Aorta (tissue), 5 donors: Measurements from ENCODE around the gene GP1BA. TPM values are rescaled to one million over a fixed set of nuclear protein-coding genes. Genes with fewer than 3 reads are reported as not detected.

Source experiments
- ATAC-seq: fragments of 200-7000 bp; cut with Tn5 transposase; one replicate; pipeline ENCODE4 v1.9.1; 2022; ENCODE audit warnings: moderate library complexity; ENCODE audit not compliant: low FRiP score
- DNase-seq, 2 donors: peaks; one replicate each; pipeline ENCODE4 v3.0.0-alpha.2; 2020
- H3K27ac ChIP-seq, 2 donors: one replicate each; pipeline ENCODE4 v1.5.1; 2013; ENCODE audit warnings: low read length in 2 of 2, mild to moderate bottlenecking in 2 of 2, moderate library complexity in 2 of 2, control low read depth in 1 of 2, inconsistent platforms in 1 of 2, low read depth in 1 of 2
- H3K27me3 ChIP-seq, 2 donors: one replicate each; pipeline ENCODE4 v1.6.1; 2013; ENCODE audit warnings: control low read depth in 1 of 2, low read length in 1 of 2, mild to moderate bottlenecking in 1 of 2, moderate library complexity in 1 of 2; ENCODE audit not compliant: insufficient read depth in 2 of 2, control insufficient read depth in 1 of 2
- H3K36me3 ChIP-seq, 2 donors: one replicate each; pipeline ENCODE4 v1.6.1; 2013; ENCODE audit warnings: control low read depth in 1 of 2, low read length in 1 of 2, mild to moderate bottlenecking in 1 of 2; ENCODE audit not compliant: insufficient read depth in 2 of 2, control insufficient read depth in 1 of 2
- H3K4me1 ChIP-seq, 2 donors: one replicate each; pipeline ENCODE4 v1.6.1; 2013; ENCODE audit warnings: low read length in 2 of 2, control low read depth in 1 of 2, mild to moderate bottlenecking in 1 of 2, moderate library complexity in 1 of 2; ENCODE audit not compliant: insufficient read depth in 2 of 2, control insufficient read depth in 1 of 2
- H3K4me3 ChIP-seq, 2 donors: one replicate each; pipeline ENCODE4 v1.5.1; 2013; ENCODE audit warnings: low read length in 2 of 2, control low read depth in 1 of 2, mild to moderate bottlenecking in 1 of 2
- H3K9me3 ChIP-seq: one replicate; pipeline ENCODE4 v1.6.1; 2013; ENCODE audit warnings: mild to moderate bottlenecking, low read length; ENCODE audit not compliant: control insufficient read depth
- WGBS, 2 donors: extraction: QIAGEN DNeasy Blood & Tissue Kit; methylation state at CpG; one replicate each; pipeline ENCODE4 v1.1.7; 2013; 5-methylcytosine and 5-hydroxymethylcytosine counted together
- intact Hi-C, 2 donors: fragments of 100-400 bp; cut with DNase I; formaldehyde crosslinking; loops; one replicate each; pipeline versions ENCODE4 v1.14.2 to v1.15.0; 2022
- microRNA-seq, 2 donors: library from miRNA; unstranded; fragments of <30 nt; microRNA quantifications; one replicate each; pipeline ENCODE4 v1.2.0, GENCODE V29; 2020
- polyA plus RNA-seq, 2 donors: library from polyadenylated mRNA; stranded (reverse); fragments of 200-250 nt; gene quantifications; one replicate each; pipeline ENCODE4 v1.2.3, GENCODE V29; 2013
- total RNA-seq, 2 donors: library from RNA; stranded (reverse); fragmentation: NEBNext Ultra II Directional; extraction: Animal tissue kit (Norgen Biotek cat#: 25700); gene quantifications; one replicate each; pipeline ENCODE4 v1.2.1, GENCODE V29; 2021
- donor health status: healthy with polysubstance abuse.
- donor health status: Bipolar disorder and iron deficiency.
- donor health status: DM: no; HTN: no; CAD: no.
- donor health status: DM: no; HTN: no; CAD: no.
- donor health status: DM: yes; HTN: yes; CAD: no.

Gene GP1BA
- total and polyA plus RNA-seq, 4 donors, result 0.08 to 0.19 TPM; not detected in 2

DNA sequence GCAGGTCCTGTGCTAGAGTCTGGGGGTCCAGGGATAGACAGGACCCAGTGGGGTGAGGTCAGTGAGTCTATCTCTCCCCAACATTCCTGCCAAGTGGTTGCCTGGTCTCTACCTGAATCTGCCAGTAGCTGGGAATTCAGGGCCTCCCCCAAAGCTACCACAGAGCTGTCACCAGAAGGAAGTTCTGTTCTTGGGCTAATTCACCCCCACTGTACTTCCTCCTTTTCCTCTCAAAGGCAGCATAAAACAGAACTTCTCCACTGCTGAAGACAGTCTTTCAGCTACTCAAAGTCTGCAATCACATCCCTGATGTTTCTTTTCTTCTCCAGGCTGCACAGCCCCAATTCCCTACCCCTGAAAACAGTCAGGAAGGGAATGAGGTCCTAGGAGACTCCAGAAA lies 46.6 kb downstream of the GP1BA start:
- ATAC-seq (no peak), DNase-seq (no peak)
- no peak overlapping the region for H3K27ac ChIP-seq
- H3K4me1 ChIP-seq, result no peaks in the 10 kb centered on the region
- H3K27me3 ChIP-seq, result no peaks in the 10 kb centered on the region
- peaks cover 0 to 9% of the 10 kb centered on the region in 2 donors for H3K36me3 ChIP-seq
- intact Hi-C loops, result no loop called here
- H3K4me3 ChIP-seq, result no peak overlapping the region
- no peaks in the 10 kb centered on the region for H3K9me3 ChIP-seq

DNA sequence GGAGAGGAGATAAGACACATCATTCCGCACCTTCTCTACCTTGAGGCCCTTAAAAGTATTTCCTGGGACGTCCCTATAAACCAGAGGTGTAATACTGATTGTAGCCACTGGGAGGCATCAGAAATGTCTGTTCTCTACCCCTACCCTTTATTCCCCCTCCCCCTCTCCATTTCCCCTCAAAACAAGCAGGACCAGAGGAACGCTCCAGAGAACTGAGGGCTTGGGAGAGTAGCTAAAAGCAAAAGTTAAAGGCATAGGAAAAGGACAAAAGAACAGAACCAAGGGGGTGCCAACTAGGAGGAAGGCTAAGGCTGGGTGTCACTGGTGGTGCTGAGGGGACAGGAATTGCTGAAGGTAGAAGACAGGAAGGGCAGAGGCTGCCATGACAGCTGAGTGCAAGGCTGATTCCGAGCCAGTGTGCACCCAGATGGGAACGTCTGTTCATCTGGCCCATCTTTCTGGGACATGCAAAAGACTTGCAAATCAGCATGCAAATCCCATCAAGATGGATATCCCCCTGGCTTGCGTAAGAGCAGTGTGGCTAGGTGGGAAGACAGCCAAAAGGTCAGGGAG lies 48.7 kb downstream of the GP1BA start:
- peak; percentile 71 for ATAC-seq
- no peaks in the 10 kb centered on the region for H3K4me1 ChIP-seq
- WGBS, 2 donors, result 35 to 38% methylated on average over 6 of the region's 6 CpGs
- no peaks in the 10 kb centered on the region for H3K9me3 ChIP-seq
- H3K27me3 ChIP-seq, result no peaks in the 10 kb centered on the region
- peaks cover 0 to 8% of the 10 kb centered on the region in 2 donors for H3K36me3 ChIP-seq
- H3K4me3 ChIP-seq, result no peak overlapping the region
- no peak for DNase-seq
- no peak overlapping the region for H3K27ac ChIP-seq
- intact Hi-C loops, result loop anchor here (2.0 to 10.0 kb wide), 3 partner anchors 76 to 82 kb away; partner anchors contain the start of gene CHRNE (in 2 of the 2)

DNA sequence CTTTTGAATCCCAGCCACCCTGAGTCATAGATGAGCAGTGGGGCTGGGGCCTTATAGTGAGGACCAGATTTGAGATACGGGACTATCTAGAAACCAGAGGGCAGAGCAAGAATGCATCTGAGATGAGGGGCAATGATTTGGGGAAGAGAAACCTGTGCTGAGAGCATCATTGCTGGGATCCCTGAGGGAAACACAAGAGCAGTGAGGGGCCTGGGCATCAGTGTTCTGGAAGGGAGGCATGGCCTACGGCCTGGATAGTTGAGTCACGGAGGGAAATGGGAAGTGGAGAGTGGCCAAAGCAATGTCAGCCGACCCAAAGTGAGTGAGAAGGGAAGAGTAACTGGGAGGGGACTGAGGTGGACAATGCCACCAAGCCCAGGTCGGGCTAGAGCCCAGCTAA lies 50.2 kb downstream of the GP1BA start:
- peaks cover 0 to 3% of the 10 kb centered on the region in 2 donors for H3K4me1 ChIP-seq

More for the DNA sequence above, 50.2 kb downstream of the GP1BA start:
- no peak for ATAC-seq
- no peaks in the 10 kb centered on the region for H3K9me3 ChIP-seq
- 55 to 65% methylated on average over 5 of the region's 5 CpGs for WGBS, 2 donors
- H3K27ac ChIP-seq, result no peak overlapping the region
- H3K4me3 ChIP-seq, result no peak overlapping the region
- H3K27me3 ChIP-seq, result no peaks in the 10 kb centered on the region
- no peak for DNase-seq
- H3K36me3 ChIP-seq, result peaks cover 0 to 4% of the 10 kb centered on the region in 2 donors
- intact Hi-C loops, result loop anchor here (5.0 to 10.0 kb wide), 2 partner anchors 78 to 80 kb away; partner anchors contain the start of gene CHRNE (in 2 of the 2)

Small RNA genes within 50 kb of the gene (microRNA-seq; reads per million reads assigned to microRNA genes)
- gene MIR6864, result 0 reads per million in 2 donors
- gene MIR6865, result 0.99 to 1.2 reads per million in 2 donors

Other genes with a start within 250 kb of the GP1BA start
- 10 to 100 TPM; 34.6 to 49.4 TPM for gene PELP1, start 228.1 kb upstream of the GP1BA start, total RNA-seq
- 10 to 100 TPM; 11.0 to 39.2 TPM for gene PELP1, start 228.1 kb upstream of the GP1BA start, polyA plus RNA-seq
- 100 to 1,000 TPM in 1 of 2 donors, 10 to 100 TPM in 1; 71.8 to 119 TPM for gene ARRB2, start 221.6 kb upstream of the GP1BA start, total RNA-seq
- gene ARRB2, start 221.6 kb upstream of the GP1BA start, polyA plus RNA-seq, result 10 to 100 TPM; 23.2 to 55.2 TPM
- 10 to 100 TPM in 1 of 2 donors, 1 to 10 TPM in 1; 7.9 to 16.7 TPM for gene MED11, start 200.8 kb upstream of the GP1BA start, total RNA-seq
- 10 to 100 TPM; 26.2 to 41.1 TPM for gene MED11, start 200.8 kb upstream of the GP1BA start, polyA plus RNA-seq
- 1 to 10 TPM; 2.1 to 7.7 TPM for gene ZMYND15, start 192.4 kb upstream of the GP1BA start, total RNA-seq
- gene ZMYND15, start 192.4 kb upstream of the GP1BA start, polyA plus RNA-seq, result 1 to 10 TPM in 1 of 2 donors, under 1 TPM in 1; 0.87 to 1.0 TPM
- 10 to 100 TPM; 35.9 to 64.0 TPM for gene CXCL16, start 192.3 kb upstream of the GP1BA start, total RNA-seq
- gene CXCL16, start 192.3 kb upstream of the GP1BA start, polyA plus RNA-seq, result 10 to 100 TPM; 11.0 to 33.7 TPM
- not detected for gene TM4SF5, start 160.4 kb upstream of the GP1BA start, total RNA-seq
- gene TM4SF5, start 160.4 kb upstream of the GP1BA start, polyA plus RNA-seq, result 10 to 100 TPM in 1 of 2 donors, not detected in 1; 18.4 TPM
- 10 to 100 TPM in 1 of 2 donors, 1 to 10 TPM in 1; 6.6 to 19.3 TPM for gene VMO1, start 145.9 kb upstream of the GP1BA start, total RNA-seq
- gene VMO1, start 145.9 kb upstream of the GP1BA start, polyA plus RNA-seq, result 10 to 100 TPM in 1 of 2 donors, 1 to 10 TPM in 1; 1.5 to 15.5 TPM
- not detected for gene GLTPD2, start 143.3 kb upstream of the GP1BA start, total RNA-seq
- gene GLTPD2, start 143.3 kb upstream of the GP1BA start, polyA plus RNA-seq, result 1 to 10 TPM in 1 of 2 donors, not detected in 1; 3.4 TPM
- gene PSMB6, start 136.1 kb upstream of the GP1BA start, total RNA-seq, result 10 to 100 TPM; 78.3 to 91.8 TPM
- 100 to 1,000 TPM; 171 to 186 TPM for gene PSMB6, start 136.1 kb upstream of the GP1BA start, polyA plus RNA-seq
- 10 to 100 TPM; 25.3 to 65.0 TPM for gene PLD2, start 125.1 kb upstream of the GP1BA start, total RNA-seq
- 10 to 100 TPM in 1 of 2 donors, 1 to 10 TPM in 1; 8.8 to 32.9 TPM for gene PLD2, start 125.1 kb upstream of the GP1BA start, polyA plus RNA-seq
- 10 to 100 TPM; 64.2 to 97.5 TPM for gene MINK1, start 98.9 kb upstream of the GP1BA start, total RNA-seq
- gene MINK1, start 98.9 kb upstream of the GP1BA start, polyA plus RNA-seq, result 10 to 100 TPM; 22.2 to 40.0 TPM
- 1 to 10 TPM; 2.5 to 2.9 TPM for gene C17orf107, start 32.7 kb upstream of the GP1BA start, total RNA-seq
- 1 to 10 TPM in 1 of 2 donors, under 1 TPM in 1; 0.49 to 1.1 TPM for gene C17orf107, start 32.7 kb upstream of the GP1BA start, polyA plus RNA-seq
- gene CHRNE, start 29.2 kb upstream of the GP1BA start, total RNA-seq, result 1 to 10 TPM in 1 of 2 donors, under 1 TPM in 1; 0.84 to 1.6 TPM
- under 1 TPM in 1 of 2 donors, not detected in 1; 0.61 TPM for gene CHRNE, start 29.2 kb upstream of the GP1BA start, polyA plus RNA-seq
- gene SLC25A11, start 7.8 kb downstream of the GP1BA start, total RNA-seq, result 10 to 100 TPM; 28.3 to 29.5 TPM
- gene SLC25A11, start 7.8 kb downstream of the GP1BA start, polyA plus RNA-seq, result 10 to 100 TPM; 31.8 to 41.6 TPM
- gene RNF167, start 8.0 kb downstream of the GP1BA start, total RNA-seq, result 10 to 100 TPM; 45.6 to 51.8 TPM
- 10 to 100 TPM; 39.3 to 89.3 TPM for gene RNF167, start 8.0 kb downstream of the GP1BA start, polyA plus RNA-seq
- gene PFN1, start 16.3 kb downstream of the GP1BA start, total RNA-seq, result 100 to 1,000 TPM; 440 to 554 TPM
- 100 to 1,000 TPM; 543 to 728 TPM for gene PFN1, start 16.3 kb downstream of the GP1BA start, polyA plus RNA-seq
- gene ENO3, start 18.8 kb downstream of the GP1BA start, total RNA-seq, result 1 to 10 TPM; 5.2 to 7.4 TPM
- 10 to 100 TPM in 1 of 2 donors, 1 to 10 TPM in 1; 9.5 to 46.2 TPM for gene ENO3, start 18.8 kb downstream of the GP1BA start, polyA plus RNA-seq
- gene SPAG7, start 35.5 kb downstream of the GP1BA start, total RNA-seq, result 10 to 100 TPM; 38.8 to 48.3 TPM
- 100 to 1,000 TPM in 1 of 2 donors, 10 to 100 TPM in 1; 43.5 to 109 TPM for gene SPAG7, start 35.5 kb downstream of the GP1BA start, polyA plus RNA-seq
- 10 to 100 TPM; 62.2 to 68.1 TPM for gene CAMTA2, start 55.4 kb downstream of the GP1BA start, total RNA-seq
- gene CAMTA2, start 55.4 kb downstream of the GP1BA start, polyA plus RNA-seq, result 10 to 100 TPM; 21.7 to 67.5 TPM
- gene INCA1, start 65.2 kb downstream of the GP1BA start, total RNA-seq, result 1 to 10 TPM; 1.2 to 1.9 TPM
- gene INCA1, start 65.2 kb downstream of the GP1BA start, polyA plus RNA-seq, result 1 to 10 TPM; 1.3 to 4.9 TPM
- 100 to 1,000 TPM; 187 to 235 TPM for gene KIF1C, start 65.7 kb downstream of the GP1BA start, total RNA-seq
- 100 to 1,000 TPM in 1 of 2 donors, 10 to 100 TPM in 1; 89.0 to 371 TPM for gene KIF1C, start 65.7 kb downstream of the GP1BA start, polyA plus RNA-seq
- gene SLC52A1, start 103.1 kb downstream of the GP1BA start, total RNA-seq, result not detected
- gene SLC52A1, start 103.1 kb downstream of the GP1BA start, polyA plus RNA-seq, result under 1 TPM in 1 of 2 donors, not detected in 1; 0.88 TPM
- 1 to 10 TPM; 4.0 to 6.0 TPM for gene ZFP3, start 146.2 kb downstream of the GP1BA start, total RNA-seq
- gene ZFP3, start 146.2 kb downstream of the GP1BA start, polyA plus RNA-seq, result 1 to 10 TPM in 1 of 2 donors, under 1 TPM in 1; 0.75 to 3.0 TPM
- gene ZNF232, start 179.6 kb downstream of the GP1BA start, total RNA-seq, result 1 to 10 TPM; 7.1 to 7.8 TPM
- 1 to 10 TPM; 5.9 to 6.1 TPM for gene ZNF232, start 179.6 kb downstream of the GP1BA start, polyA plus RNA-seq
- gene USP6, start 183.8 kb downstream of the GP1BA start, total RNA-seq, result under 1 TPM; 0.10 to 0.36 TPM
- gene USP6, start 183.8 kb downstream of the GP1BA start, polyA plus RNA-seq, result under 1 TPM in 1 of 2 donors, not detected in 1; 0.05 TPM